ENCODE results near the gene LYPD6.

Gene LYPD6

DNA sequence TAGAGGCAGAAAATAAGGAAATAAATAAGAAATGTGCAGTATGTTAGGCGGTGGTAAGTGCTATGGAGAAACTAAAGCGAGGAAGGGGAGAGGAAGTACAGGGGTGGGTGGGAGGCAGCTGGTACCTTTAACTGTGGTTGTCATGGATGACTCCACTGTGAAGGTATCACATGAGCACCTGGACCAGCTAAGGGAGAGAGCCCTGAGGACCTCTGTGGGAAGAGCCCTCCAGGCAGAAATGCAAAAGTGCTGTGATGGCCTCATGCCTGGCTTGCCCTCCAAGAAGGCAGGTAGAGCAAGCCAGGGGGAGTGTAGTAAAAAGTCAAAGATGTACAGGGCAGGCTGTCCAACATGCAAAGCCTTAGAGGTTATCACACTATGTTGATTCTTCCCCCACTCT, 17.9 kb downstream of the LYPD6 start:
- DNase-seq (ENCODE audit: low spot score) = no peak

DNA sequence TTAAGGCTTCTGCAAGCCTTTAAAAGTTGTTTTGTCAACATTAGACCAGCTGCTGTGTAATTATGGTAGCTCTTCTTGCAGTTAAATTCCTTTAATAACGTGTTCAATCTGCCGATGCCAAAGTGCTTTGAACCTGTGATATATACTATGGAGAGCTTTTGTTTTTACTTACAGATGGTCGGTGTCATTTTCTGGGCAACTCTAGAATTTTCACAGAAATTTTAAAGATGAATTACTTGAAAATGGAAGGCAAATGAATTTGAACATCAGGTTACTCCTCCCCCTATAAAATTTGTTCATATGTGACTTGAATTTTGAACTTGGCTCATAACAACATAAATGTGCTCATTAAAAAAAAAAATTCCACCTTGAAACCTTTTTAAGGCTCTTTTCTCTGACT, 23.0 kb downstream of the LYPD6 start:
- no peak for DNase-seq (ENCODE audit: low spot score)

DNA sequence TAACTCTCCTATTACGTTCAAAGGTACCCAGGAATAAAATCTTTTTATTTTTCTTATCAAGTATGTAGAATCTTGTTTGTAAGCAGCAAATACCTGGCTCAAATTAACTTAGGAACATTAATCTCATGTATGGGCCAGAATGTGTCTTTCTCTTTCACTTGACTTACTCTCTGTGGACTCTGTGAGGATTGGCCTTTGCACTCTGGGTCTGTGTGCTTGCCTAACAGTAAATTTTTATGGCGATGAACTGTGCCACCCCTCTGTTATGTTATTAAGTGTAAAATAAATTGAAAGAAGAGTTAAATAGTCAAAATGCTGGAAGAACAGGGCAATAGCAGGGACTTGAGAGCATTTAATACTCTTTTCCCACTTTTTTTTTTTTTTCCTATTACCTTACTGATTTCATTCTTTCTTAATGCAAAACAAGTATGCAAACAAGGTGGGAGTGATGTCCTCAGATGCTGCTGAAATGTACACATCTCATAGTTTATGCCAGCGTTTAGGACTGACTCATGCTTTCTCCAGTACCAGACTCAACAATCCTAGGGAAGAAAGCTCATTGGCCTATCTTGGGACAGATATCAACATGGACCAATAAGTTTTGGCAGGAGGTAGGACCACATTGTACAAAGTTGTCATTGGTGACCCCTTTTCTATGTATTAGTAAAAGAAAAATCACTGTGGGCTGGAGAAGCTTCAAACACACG, 25.5 kb downstream of the LYPD6 start:
- DNase-seq (ENCODE audit: low spot score) = no peak

DNA sequence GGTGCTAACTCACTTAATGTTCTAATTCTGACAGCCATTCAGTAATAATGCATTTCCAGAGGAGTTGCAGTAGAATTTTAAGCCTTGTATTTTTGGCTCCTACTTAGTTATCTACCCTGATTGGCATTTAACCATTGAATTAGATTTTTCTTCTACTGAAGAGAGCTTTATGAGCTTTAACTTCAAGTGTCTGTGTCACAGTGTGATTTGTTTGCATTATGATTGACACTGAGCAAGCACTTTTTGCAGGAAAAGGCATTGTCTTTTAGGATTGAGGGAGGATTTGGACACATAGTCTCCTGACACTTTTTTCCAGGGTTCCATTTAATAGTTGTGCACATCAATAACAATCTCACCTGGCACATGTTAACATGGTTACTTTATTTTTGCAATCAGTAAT, 26.7 kb downstream of the LYPD6 start:
- DNase-seq (ENCODE audit: low spot score) = no peak

DNA sequence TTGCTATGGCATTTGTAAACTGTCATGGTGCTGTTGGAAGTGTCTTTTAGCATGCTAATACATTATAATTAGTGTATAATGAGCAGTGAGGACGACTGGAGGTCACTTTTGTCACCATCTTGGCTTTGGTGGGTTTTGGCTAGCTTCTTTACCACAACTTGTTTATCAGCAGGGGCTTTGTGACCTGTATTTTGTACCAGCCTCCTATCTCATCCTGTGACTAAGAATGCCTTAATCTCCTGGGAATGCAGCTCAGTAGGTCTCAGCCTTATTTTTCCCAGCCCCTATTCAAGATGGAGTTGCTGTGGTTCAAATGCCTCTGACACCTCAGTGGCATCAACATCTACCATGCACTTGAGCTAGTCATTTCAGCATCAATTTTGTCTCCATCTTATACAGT, 29.7 kb downstream of the LYPD6 start:
- no peak for DNase-seq (ENCODE audit: low spot score)

DNA sequence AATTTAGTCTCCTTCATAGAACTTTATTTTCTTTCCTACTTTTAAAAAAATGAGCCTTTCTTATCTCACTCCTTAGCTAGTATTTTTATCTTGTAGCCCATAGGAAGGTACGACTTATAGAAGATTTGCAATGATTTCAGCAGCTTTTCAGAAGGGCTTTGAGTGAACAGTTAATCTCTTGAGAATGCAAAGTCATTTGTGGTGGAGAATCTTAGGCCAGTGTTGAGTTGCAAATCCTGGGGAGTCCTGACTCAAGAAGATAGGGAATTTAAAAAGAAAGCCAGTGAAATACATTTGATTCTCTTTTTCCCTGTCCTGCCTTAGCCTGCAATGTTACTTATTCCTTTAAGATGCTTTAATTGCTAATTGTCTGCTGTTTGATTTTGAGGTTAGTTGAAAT, 33.6 kb downstream of the LYPD6 start:
- no peak for DNase-seq (ENCODE audit: low spot score)

DNA sequence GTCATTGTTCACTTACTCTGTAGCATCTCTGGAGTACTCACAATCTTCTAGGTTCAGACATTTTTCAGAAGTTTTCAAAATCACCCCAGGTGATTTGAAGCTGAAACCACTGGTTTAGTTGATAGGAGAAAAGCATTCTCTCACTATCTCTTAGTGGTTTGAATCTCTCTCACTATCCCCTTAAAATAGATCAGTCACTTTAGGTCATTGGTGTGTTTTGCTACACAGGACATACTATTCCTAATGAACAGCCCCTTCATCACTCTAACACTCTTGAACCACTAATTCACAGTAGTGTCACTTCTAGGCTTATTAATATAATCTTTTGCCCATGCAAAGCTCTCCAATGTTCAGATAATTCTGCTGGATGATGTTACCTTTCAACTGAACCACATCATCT, 34.5 kb downstream of the LYPD6 start:
- DNase-seq (ENCODE audit: low spot score) = no peak

DNA sequence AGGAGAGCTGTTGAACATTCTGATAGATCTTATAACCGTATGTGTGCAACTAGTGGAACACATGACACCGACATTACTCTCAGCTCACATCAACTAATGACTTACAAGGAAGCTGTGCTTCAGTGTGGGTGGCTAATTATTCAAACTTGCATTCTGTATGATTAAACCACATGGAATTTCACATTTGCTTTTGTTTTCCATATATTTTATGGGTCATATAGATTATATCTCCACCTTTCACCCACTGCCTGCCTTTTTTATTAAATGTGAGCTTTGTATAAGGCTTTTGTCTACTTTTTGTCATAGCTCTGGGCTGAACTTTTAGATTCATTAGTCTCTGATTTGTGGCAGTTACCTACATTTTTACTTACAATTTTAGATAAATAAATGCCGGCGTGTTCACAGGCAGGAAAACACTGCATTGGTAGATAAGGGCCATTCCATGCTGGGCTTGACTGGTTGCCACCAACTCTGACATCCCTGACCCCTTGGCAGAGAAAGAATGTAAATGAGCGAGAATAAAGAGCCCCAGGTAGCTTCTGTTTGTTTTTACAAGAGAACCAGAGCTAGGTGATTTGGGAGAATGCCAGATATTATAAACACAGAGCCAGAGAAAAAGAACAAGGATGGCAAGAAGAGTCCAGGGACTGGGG, 35.7 kb downstream of the LYPD6 start:
- DNase-seq (ENCODE audit: low spot score) = no peak

DNA sequence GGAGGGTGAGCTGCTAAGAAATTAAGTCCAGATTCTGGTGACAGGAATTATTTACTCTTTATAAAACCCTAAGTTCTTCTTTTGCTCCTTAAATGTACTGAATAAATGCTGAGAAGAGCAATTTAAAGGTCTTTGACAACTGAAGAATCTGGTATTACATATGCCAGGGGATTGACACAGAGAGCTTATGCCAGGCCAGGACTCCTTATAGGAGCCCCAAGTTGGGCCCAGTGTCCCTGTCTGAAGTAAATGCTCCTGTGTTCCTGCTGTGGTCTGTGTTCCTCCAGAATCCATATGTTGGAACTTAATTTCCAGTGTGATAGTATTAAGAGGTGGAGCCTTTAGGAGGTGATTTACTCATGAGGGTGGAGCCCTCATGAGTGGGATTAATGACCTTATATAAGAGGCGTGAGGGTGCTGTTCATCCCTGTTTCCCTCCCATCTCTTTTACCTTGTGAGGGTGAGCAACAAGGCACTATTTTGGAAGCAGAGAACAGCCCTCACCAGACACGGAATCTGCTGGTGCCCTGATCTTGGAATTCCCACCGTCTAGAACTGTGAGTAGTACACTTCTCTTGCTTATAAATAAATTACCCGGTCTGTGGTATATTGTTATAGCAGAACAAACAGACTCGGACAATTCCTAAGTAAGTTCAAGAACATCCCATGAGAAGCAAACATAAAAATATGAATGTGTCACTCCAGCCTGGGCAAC, 39.8 kb downstream of the LYPD6 start:
- DNase-seq (ENCODE audit: low spot score) = no peak

DNA sequence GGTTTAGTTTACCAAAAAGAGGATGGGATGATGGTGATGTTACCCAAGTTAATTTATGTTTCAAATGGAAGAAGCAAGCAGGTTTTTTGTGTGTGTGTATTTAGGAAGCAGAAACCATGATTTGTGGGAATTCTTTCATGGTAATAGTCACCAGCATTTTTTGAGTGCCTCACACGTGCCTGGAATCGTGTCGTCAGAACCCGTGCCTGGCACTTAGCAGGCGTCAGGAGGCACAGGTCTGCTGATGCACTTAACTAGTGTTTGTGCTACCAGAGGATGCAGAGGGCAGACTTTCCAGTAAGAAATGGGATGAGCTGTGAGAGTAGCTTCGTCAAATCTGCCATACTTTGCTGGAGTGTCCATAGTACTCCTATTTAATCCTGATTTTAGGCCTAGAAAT, 41.1 kb downstream of the LYPD6 start:
- DNase-seq (ENCODE audit: low spot score) = no peak

DNA sequence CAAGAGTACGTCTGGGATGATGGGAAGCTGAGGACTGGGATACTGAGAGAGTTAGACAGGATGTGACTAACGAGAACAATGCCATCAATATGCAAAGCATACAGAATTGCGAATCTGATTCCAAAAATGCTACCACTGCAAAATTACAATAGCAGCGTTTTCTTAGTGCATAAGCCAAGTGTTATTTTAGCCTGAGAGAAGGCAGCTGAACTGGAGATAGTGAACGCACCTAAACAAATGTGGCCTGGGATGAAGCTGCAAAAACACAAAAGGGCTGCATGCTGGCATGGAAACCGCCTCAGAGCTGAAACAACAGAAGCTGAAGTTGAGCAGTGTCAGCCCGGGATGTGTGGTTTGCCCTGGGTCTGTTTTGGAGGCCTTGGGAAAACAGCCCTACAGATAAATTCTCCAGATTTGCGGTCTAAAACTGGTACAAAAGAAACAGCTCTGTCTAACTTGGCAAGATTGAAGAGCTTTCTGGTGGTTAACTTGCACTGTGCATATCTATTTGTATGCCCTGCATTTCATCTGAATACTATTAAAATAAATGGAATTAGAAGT, 45.5 kb downstream of the LYPD6 start:
- no peak for DNase-seq (ENCODE audit: low spot score)

DNA sequence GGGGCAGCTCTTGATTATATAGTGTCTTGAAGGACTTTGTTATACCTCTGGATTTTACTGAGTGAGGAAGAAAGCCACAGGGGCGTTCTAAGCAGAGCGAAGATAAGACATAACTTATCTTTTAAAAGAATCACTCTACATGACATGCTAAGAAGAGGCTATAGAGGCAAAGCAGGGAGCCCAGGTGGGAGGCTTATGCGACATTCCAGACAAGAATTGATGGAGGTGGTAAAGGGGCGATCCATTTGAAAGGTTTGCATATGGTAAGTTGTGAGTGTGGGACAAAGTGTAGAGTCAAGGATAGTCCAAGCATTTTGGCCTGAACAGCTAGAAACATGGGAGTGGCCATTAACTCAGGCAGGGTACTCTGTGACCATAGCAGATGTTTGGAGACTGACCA, 49.8 kb downstream of the LYPD6 start:
- no peak for DNase-seq (ENCODE audit: low spot score)

DNA sequence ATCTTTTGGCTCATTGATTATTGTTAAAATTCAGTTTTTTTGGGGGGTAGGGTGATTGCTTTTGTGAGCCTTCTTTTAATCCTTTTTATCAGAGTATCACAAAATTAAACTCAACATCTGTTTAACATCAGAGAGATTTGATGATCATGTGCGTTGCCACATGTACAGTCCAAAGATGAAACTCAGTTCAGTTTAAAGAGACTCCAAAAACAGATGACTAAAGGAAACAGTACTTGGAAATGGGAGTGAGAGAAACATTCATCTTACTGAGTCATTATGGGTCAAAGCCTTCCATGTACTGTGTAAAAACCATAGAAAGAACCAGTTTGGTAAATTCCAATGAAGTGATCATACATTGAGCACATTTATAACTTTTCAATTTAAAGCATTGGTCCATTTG, 53.0 kb downstream of the LYPD6 start:
- no peak for DNase-seq (ENCODE audit: low spot score)

DNA sequence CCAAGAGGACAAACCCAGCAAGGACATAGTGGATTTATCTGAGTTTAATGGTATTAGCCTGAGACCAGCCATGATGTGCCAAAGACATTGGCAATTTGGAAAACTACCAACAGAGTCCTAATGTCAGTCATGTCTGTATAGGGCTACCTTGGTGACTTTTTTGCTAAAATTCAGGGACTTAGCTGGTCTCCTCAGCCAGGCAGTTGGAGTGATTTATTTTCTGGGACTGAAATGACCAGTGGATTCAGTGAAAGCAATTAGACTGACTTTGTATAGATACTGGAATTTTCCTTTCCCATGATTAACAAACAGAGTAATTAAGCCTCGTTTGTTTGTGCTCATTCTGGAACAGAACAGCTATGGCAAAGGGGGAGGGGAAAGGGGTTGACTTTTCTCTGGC, 55.0 kb downstream of the LYPD6 start:
- DNase-seq (ENCODE audit: low spot score) = no peak

DNA sequence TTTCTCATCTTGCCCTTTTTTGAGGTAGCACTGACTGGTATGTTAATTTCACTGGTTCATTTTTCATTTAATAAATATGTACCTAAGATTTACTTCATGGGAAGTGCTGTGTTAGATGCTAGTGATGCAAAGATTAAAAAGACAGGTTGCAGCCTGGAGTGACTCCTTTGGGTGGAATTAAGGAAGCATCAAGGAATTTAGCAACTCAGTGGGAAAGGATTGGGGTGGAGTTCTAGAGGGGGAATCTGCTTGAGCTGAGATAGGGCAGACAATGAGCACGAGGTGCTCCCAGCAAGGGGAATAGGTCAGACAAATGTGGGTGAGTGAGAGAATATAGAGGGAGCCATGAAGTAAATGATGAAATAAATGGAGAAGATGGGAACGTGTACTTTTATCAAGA, 57.0 kb downstream of the LYPD6 start:
- DNase-seq (ENCODE audit: low spot score) = no peak

DNA sequence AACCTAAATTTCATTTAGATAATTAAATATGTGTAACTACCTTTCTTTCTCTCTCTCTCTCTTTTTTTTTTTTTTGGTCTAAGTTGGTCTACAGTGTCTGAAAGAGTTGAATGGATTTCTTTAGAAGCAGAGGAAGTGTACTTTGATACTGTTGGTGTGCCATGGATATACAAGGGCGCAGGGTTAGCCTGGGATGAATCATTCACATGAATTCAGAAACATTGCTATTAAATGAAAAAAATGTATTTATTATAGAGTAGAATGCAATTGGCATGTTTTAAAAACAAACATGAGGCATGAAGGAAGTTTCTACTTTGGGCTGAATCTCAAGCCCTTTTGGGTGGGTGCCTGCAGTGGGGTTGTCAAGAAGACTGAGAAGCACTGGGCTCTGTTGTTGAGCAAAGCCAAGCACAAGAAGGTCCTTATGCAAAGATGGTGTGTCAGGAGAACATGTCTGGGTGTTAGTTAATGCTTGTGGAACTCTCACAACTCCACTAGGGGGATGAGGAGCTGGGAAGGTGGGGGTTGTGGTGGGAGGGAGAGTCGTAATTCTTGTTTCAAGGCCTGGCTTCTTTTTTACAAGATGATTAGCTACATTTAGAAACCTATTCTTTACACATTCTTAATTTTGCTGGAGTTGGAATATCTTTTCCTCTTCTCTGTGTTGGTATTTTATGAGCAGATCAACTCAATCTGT, 57.9 kb downstream of the LYPD6 start:
- no peak for DNase-seq (ENCODE audit: low spot score)

DNA sequence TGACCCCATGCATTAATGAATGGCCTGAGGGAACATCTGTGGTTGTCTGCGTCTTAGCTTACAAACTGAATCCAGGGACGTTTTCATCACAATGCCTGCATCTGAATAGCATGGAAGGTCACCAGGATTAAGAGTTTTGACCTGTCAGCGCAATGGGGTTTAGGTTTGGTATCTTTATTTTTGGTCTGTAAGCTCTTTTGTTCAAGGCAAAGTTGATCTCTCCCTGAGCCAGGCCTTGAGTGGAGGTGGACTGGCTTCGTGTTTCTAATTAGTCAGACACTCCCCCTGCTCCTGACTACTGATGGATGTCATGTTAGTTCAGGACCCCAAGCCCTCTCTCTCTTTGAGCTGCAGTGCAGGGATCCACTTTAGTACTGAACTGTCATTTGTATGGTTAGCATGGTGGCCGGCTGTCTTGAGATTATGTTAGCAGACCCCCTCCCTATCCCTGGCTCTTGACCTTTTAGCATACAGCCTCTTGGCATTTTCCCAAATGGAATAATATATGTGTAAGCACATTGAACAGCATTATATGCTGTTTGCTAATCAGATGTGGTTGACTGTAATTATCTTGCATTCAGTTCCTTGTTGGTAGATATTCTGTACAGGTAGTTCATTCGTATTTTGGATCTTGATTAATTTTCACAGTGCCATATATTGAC, 59.2 kb downstream of the LYPD6 start:
- no peak for DNase-seq (ENCODE audit: low spot score)

DNA sequence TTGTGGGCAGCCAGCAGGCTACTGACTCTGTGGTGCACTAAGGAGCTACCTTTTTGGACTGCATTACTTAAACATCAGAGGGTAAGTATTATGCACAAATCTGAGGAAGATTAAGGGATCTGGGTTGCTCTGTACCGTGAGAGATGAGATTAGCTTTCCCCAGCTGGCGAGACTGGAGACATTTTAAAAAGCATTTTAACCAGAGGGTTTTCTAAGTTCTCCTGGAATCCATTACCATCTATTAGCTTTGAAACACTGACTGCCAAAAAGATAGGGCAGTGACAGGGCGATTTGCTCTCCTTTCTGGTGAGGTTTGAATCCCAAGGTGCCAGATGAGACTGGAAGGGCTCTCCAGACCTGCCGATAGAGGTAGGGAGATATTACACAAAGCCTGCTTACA, 63.2 kb downstream of the LYPD6 start:
- no peak for DNase-seq (ENCODE audit: low spot score)

DNA sequence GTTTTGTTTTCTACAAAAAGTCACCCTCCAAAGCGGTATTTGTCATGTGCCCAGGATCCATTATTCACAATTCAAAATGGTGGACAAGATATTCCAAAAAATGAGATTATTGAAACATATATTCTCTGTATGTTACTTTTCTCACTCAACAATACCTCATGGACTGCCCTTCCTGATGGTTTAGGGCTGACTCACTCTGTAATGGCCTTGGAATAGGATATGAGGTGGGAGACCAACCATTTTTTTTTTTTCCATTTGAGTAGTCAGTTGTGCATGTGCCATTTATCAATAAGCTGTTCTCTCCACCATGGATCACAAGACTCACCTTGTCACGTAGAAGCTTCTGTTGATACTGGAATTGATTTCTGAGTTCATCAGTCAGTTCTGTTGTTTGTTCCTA, 64.5 kb downstream of the LYPD6 start:
- no peak for DNase-seq (ENCODE audit: low spot score)

DNA sequence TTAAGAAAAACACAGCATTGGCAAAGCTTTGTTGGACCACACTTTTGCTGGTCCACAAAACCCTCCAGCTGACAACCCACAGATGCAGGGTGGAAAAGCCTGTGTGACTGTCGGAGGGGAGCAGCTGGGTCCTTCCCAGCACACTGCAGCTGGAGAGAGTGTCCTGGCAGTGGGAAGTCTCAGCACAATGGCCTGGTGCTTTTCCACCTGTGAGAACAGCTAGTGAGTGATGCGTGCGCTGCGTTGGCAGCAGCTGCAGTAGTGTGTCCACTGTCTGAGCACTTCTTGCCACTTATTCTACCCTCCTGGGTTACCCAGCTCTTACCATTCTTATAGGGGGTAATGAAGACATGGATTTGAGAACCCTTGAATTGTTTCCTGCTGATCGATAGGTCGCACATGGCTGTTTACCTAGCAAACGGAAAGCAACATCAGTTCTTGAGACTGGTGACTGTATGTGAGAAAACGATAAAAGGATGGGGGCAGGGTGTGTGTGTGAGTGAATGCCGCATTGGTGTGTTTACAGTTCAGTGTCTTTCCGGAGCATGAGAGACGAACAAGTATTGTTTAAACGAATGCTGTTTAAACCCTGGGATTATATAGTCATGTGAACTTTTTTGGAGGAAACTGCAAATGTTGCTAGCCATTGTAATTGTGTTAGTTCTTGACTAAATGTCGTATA, 69.7 kb downstream of the LYPD6 start:
- no peak for DNase-seq (ENCODE audit: low spot score)

DNA sequence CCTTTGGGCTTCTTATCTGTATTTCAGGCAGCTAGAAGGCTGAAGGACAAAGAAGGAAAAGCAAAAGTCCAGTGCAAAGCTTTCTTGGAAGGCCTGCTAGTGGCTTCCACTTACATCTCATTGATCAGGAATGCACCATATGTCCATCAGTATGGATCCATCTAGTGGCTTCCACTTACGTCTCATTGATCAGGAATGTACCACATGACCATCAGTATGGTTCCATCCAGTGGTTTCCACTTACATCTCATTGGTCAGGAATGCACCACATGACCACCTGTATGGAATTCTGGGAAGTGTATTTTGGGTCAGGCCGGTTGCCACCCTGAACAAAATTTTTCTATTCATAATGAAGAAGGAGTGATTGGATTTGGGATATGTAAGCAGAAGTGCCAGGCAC, 70.6 kb downstream of the LYPD6 start:
- no peak for DNase-seq (ENCODE audit: low spot score)

Data from putamen (tissue), 1 donor.